Omental fat pad (tissue), 4 donors: ENCODE data around the gene MTRR. TPM values are rescaled to one million over a fixed set of nuclear protein-coding genes. Genes with fewer than 3 reads are reported as not detected.
A peak's percentile ranks its signal among the peaks of the same experiment; 100 is the strongest.

ENCODE experiments used
- ATAC-seq: fragments of 150-250 bp; one replicate; pipeline ENCODE4 v1.9.1; 2016; ENCODE audit warnings: mild to moderate bottlenecking, moderate library complexity; ENCODE audit not compliant: low FRiP score
- DNase-seq: peaks from one replicate; pipeline ENCODE4 v3.0.0-alpha.2; 2019; ENCODE audit warnings: low spot score
- CTCF ChIP-seq, 3 donors: fragments of 450-650 bp; IDR thresholded peaks; one replicate each; pipeline ENCODE4 v1.5.1; 2016 to 2017; ENCODE audit warnings: antibody characterized with exemption in 3 of 3, mild to moderate bottlenecking in 3 of 3, moderate library complexity in 2 of 3
- total RNA-seq, 4 donors: library from RNA; depleted of rRNA; stranded (reverse); fragments of >200 nt; gene quantifications; one replicate each; pipeline ENCODE4 v1.1.0, GENCODE V29; 2016

The MTRR gene
- total RNA-seq, 4 donors from 2014 or later, result 35.6 to 83.3 (median 43.0) TPM

- DNase-seq, result no peak
Observed at GRCh38 chr5:7849681-7850394, 19.1 kb upstream of the MTRR start.

GRCh38 chr5:7850395-7851239 is 18.3 kb upstream of the MTRR start, which contains the start of gene CFAP90:
TSS of gene CFAP90 (minus strand) at chr5:7851133. CDS start at chr5:7851021, 112 bp downstream.
- DNase-seq (no peak), ATAC-seq (peak; percentile 81)
- no peak for TF ChIP-seq CTCF (IDR thresholded peaks at IDR 0.05)

More at GRCh38 chr5:7849681-7850394, 19.1 kb upstream of the MTRR start:
- TF ChIP-seq CTCF (IDR thresholded peaks at IDR 0.05), result no peak
- peak; percentile 58 for ATAC-seq

- DNase-seq (no peak), ATAC-seq (no peak)
- TF ChIP-seq CTCF (IDR thresholded peaks at IDR 0.05), result no peak
Observed at GRCh38 chr5:7851240-7851592, 17.7 kb upstream of the MTRR start.

- TF ChIP-seq CTCF (IDR thresholded peaks at IDR 0.05), result no peak
- DNase-seq, result no peak
- ATAC-seq, result no peak
Observed at GRCh38 chr5:7851617-7852289, 17.2 kb upstream of the MTRR start.

GRCh38 chr5:7852542-7852941 is 16.4 kb upstream of the MTRR start:
- TF ChIP-seq CTCF (IDR thresholded peaks at IDR 0.05), result no peak
- no peak for DNase-seq
- no peak for ATAC-seq

- TF ChIP-seq CTCF (IDR thresholded peaks at IDR 0.05), result no peak
- DNase-seq (no peak), ATAC-seq (no peak)
Observed at GRCh38 chr5:7852988-7853387, 16.0 kb upstream of the MTRR start.
